ENCODE measurements around the gene RLN3.

- TF ChIP-seq SRF (IDR thresholded peaks at IDR 0.05; ENCODE audit: low read depth, low read length) (no peak), POLR2A (IDR thresholded peaks at IDR 0.05; ENCODE audit: control extremely low read depth in 1 of 2, low read depth in 2 of 2, low read length in 2 of 2) (no peak), CTCF (IDR thresholded peaks at IDR 0.05; ENCODE audit: control extremely low read depth in 1 of 3, insufficient read depth in 1 of 3, low read depth in 1 of 3, low read length in 3 of 3) (no peak), TAF1 (IDR thresholded peaks at IDR 0.05; ENCODE audit: low read depth, low read length) (no peak), NANOG (IDR thresholded peaks at IDR 0.05; ENCODE audit: insufficient read depth, low read depth, low read length, poor library complexity, severe bottlenecking) (no peak), ASH2L (IDR thresholded peaks at IDR 0.05; ENCODE audit: low read length) (no peak), GABPA (IDR thresholded peaks at IDR 0.05; ENCODE audit: borderline replicate concordance, insufficient read depth, low read length) (no peak), NRF1 (IDR thresholded peaks at IDR 0.05; ENCODE audit: low read depth, low read length) (no peak), BCL11A (IDR thresholded peaks at IDR 0.05; ENCODE audit: low read depth in 2 of 2, low read length in 2 of 2) (no peak), ZNF274 (IDR thresholded peaks at IDR 0.05; ENCODE audit: borderline replicate concordance, extremely low read depth, low read length) (no peak)
These were observed 42.8 kb upstream of the RLN3 start for GRCh38 chr19:13984875-13985741.
